Fibroblast of mammary gland (primary cell): ENCODE results near the gene NXT1.

Source experiments
- DNase-seq: peaks from one replicate; pipeline ENCODE4 v3.0.0-alpha.2; 2010; ENCODE audit warnings: low read depth
- H3K4me3 ChIP-seq: 2 replicates; pipeline ENCODE4 v1.5.1; 2011; ENCODE audit warnings: low read depth, mild to moderate bottlenecking, low read length, moderate library complexity; ENCODE audit not compliant: control insufficient read depth
- CTCF ChIP-seq: conservative IDR thresholded peaks from 2 replicates; pipeline ENCODE4 v1.5.1; 2011; ENCODE audit warnings: low read depth, low read length, inconsistent platforms; ENCODE audit not compliant: control insufficient read depth, insufficient read depth

NXT1 gene

DNA sequence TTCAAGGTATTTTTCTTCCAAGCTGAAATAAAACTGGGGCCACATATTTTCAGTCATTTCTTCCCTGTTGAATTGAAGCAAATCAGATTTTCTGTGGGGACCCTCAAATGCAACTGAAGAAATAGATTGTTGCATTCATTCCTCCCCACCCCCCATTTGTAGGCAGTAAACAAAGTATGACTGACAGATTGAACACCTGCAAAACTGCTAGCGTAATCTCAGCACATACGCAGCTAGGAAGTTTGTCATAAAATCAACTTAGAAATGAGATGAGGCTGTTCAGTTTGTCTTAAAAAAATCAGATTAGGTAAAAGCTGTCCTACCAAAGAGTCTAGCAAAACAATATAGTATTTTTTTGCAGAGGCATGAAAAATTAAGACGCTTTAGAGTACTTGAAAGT is 20.3 kb downstream of the NXT1 start:
- H3K4me3 ChIP-seq, result no peak overlapping the region
- TF ChIP-seq CTCF, result no peak
- no peak for DNase-seq

- no peak for DNase-seq
- TF ChIP-seq CTCF, result no peak
- H3K4me3 ChIP-seq, result no peak overlapping the region
Observed at GRCh38 chr20:23371496-23371895, 20.9 kb downstream of the NXT1 start.

DNA sequence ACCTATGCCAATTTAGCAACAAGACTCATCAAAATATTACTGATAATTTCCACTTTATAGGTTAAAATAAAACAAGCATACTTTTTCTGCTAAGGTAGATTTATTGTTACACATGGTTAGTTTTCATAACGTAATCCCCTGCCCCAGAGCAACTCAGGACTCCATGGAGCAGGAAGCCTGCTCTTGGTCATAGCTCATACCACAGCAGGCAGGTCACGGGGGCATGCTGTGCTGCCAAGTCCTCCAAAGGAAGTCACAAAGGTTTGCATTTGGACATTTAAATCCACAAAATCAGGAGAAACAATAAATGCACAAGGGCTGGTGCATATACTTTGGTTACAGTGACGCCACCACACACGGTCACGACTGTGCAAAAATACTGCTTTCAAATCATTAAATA is 23.9 kb downstream of the NXT1 start:
- TF ChIP-seq CTCF, result no peak
- H3K4me3 ChIP-seq, result no peak overlapping the region
- DNase-seq, result no peak

DNA sequence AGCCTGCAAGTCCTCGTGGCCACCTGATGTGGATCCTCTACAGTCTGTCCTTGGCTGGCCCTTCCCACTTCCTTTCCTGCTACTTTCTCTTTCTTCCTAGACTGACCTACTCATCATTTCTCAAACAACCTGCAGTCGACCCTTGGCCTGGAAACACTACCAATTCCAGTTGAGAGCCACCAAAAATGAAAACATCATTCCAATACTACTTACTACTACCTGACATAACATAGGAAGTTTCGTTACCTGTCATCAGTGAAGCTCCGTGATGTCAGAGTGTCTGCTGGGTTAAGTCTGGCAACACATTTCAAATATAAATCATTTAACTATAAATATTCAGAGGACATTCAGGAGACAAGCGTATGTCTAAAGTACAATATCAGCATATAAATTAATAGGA is 25.2 kb downstream of the NXT1 start:
- no peak for DNase-seq
- TF ChIP-seq CTCF, result no peak
- no peak overlapping the region for H3K4me3 ChIP-seq

DNA sequence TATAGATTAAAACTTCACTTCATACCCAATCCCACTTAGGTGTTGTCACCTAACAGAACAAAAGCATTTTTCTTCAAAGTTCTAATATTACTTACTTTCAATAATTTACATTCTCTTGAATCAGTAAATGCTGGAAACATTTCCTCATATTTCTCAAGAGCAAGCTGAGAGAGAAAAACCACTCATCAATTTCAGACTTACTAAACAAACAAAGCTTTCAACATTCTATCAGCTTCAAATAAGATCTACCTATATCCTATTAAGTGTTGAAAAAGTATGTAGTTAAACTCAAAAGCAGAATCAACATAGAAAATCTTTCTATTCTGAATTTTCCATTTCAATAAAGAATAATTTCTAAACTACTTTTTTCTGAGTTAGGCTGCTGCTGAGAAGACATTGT is 29.2 kb downstream of the NXT1 start:
- TF ChIP-seq CTCF, result no peak
- no peak for DNase-seq
- no peak overlapping the region for H3K4me3 ChIP-seq

DNA sequence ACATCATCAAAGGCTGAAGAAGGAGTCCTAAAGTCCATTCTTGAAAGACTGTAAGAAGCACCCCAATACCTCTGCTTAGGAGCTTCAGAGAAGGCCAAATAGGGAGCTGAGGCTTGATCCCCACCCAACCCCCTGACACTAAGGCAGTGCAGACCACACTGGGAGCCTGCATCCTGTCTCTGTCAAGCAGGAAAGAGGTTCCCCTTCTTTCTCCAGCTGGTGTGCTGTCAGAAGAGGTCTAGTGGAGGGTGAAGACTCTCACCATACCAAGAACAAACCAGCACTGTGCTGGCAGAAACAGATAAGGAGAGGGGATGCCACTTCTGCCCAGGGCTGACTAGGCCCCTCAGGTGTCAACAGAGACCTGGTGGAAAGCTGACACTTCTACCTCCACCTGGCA is 31.3 kb downstream of the NXT1 start:
- DNase-seq, result no peak
- H3K4me3 ChIP-seq, result no peak overlapping the region
- no peak for TF ChIP-seq CTCF

DNA sequence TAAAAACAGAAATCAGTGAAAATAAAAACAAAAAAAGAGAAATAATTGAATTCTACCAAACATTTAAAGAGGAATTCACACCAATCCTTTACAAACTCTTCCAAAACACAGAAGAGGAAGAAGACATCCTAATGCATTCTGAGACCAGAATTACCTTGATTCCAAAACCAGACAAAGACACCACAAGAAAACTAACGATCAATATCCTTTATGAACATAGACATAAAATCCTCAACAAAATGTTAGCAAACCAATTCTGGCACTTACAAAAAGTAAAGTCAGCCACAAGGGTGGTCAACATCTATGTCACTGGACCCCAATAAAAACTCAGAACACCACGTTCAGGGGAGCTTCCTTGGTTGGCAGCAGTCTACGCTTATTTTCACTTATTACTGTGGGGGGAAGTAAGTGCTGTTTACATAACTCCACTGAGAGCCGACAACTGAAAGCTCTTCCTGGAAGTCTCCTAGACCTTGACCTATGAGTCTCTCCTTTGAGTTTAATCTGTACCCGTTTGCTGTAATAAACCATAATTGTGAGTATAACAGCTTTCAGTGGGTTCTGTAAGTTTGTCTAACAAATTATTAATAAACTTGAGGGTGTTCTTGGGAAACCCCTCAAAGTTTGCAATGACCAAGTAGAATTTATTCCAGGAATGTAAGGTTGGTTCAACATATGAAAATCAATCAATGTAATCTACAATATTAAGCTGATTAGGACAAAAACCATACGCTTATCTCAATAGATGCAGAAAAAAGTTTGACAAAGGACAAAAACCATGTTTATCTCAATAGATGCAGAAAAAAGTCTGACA is 35.9 kb downstream of the NXT1 start:
- DNase-seq, result no peak
- TF ChIP-seq CTCF, result no peak
- no peak overlapping the region for H3K4me3 ChIP-seq
